HTR-8/SVneo (cell line): ENCODE measurements around the gene HPGDS.
"Not testable (repeated sequence)": the region's sequence is repeated elsewhere in the genome, so short reads cannot be mapped to it uniquely, and the experiment has no call there.

Experiments used
- DNase-seq: peaks from one replicate; pipeline ENCODE4 v3.0.0; 2011; ENCODE audit warnings: low spot score, mixed read lengths; ENCODE audit not compliant: insufficient read length
- FAIRE-seq: peaks from 2 replicates; lab custom pipeline; 2011; peaks lifted over from hg19 to GRCh38; lab: Jason Lieb, UNC

The HPGDS gene

GRCh38 chr4:94333866-94334265 is 8.8 kb downstream of the HPGDS start:
- DNase-seq: no peak
- no peak for FAIRE-seq

DNA sequence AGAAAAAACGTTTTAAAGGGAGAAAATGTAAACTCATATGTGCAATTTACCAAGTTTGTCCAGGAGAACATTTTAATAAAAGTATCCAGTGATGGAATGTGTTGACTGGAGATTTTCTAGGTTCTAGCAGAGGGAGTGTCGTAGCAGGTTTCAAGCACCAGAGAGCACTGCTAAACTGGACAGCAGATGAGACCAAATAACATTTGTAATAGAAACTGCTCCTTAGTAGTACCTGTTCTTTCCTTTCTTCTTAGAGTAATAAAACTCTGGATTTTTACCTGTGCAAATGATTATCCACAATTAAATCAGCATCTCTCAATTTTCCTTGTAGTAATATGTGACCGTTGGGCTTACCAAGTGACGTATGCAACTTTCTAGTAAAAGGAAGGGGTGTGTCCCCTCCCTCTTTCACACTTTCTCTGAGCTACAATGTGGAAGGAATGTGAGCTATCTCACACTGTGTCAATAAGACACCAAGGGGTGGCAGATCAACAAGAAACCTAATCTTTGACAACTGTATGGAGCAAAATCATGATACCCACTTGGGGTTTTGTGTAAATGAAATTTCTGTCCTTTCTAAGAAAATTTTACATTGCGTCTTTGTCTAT is 9.5 kb downstream of the HPGDS start:
- DNase-seq (no peak), FAIRE-seq (no peak)

GRCh38 chr4:94329933-94330332 is 12.7 kb downstream of the HPGDS start:
- DNase-seq (no peak), FAIRE-seq (no peak)

DNA sequence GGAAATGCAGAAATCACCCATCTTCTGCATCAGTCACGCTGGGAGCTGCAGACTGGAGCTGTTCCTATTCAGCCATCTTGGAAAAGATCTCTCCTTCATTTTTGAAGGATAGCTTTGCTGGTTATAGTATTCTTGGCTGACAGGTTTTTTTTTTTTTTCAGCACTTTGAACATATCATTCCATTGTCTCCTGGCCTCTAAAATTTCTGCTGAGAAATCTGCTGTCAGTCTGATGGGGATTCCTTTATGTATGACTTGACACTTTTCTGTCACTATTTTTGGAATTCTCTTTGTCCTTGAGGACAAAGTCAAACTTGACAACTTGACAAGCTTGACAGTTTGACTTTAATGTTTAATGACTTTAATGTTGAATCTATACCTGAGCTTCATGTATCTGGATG is 16.8 kb downstream of the HPGDS start:
- no peak for DNase-seq
- FAIRE-seq: no peak

DNA sequence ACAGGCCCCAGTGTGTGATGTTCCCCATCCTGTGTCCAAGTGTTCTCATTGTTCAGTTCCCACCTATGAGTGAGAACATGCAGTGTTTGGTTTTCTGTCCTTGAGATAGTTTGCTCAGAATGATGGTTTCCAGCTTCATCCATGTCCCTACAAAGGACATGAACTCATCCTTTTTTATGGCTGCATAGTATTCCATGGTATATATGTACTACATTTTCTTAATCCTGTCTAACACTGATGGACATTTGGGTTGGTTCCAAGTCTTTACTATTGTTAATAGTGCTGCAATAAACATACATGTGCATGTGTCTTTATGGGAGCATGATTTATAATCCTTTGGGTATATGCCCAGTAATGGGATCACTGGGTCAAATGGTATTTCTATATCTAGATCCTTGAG is 22.7 kb downstream of the HPGDS start:
- FAIRE-seq, DNase-seq: not testable (repeated sequence)

GRCh38 chr4:94307231-94307871 is 35.3 kb downstream of the HPGDS start:
- FAIRE-seq (no peak), DNase-seq (no peak)

DNA sequence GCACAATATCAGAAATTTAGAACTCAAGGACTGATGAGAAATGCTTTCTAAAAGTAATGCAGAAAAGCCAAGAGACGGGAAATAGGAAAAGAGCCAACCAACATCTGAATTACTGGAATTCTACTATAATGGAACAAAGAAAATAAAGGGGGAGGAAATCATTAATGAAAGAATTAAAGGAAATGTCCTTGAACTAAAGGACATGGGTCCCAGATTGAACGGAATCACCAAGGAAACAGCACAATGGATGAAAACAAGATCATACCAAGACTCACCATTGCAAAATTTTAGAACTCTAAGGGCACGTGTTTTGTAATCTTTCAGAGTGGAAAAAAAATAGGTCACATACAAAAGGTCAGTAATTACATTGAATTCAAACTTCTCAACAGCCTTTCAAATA is 35.9 kb downstream of the HPGDS start:
- FAIRE-seq (no peak), DNase-seq (no peak)

- FAIRE-seq: no peak
- no peak for DNase-seq
These were observed 37.0 kb downstream of the HPGDS start for GRCh38 chr4:94305466-94306225.

DNA sequence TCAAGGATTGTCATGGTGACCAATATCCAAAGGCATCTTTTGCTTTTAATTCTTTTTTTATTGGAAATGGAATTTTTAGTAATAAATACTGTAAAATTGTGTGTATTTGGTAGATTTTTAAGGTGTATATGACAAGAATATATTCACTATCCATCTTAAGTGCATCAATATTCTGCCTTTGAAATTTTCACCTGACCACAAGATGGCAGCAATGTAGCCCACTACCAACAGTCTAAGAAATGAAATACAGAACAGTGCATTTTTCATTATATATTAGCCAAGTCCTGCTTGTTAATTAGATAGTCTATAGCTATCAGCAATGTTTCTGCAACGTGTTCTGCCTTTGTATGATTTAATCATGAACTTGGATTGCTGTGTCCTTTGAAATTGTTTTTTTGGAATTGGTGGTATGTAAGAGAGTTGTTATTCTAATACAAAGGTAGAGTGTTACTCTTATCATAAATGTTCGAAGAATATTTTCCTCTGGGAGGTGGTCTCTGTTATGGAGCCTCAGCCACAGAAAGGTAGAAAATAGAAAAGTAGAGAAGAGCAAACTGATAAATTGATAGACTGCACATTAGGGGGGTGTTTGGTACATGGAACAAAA is 38.2 kb downstream of the HPGDS start:
- FAIRE-seq (no peak), DNase-seq (peak; percentile 9)

DNA sequence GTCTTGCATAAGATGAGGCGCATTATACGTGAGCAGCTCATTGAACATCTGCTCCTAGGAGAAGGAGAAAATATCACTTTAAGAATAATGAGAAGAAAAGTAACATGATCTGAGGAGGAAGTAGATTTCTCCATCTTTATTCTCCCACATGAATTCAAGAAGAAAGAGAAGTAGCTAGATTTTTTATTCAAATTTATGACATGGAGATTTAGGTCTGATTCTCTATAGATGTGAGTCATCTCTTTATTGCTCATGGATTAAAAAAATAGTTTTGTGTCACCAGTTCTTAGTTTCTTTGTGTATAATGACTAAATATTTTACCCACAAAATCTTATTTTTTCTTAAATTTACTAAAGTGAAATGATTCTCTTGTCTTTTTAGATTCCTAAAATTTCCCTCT is 40.4 kb downstream of the HPGDS start:
- DNase-seq (no peak), FAIRE-seq (no peak)

DNA sequence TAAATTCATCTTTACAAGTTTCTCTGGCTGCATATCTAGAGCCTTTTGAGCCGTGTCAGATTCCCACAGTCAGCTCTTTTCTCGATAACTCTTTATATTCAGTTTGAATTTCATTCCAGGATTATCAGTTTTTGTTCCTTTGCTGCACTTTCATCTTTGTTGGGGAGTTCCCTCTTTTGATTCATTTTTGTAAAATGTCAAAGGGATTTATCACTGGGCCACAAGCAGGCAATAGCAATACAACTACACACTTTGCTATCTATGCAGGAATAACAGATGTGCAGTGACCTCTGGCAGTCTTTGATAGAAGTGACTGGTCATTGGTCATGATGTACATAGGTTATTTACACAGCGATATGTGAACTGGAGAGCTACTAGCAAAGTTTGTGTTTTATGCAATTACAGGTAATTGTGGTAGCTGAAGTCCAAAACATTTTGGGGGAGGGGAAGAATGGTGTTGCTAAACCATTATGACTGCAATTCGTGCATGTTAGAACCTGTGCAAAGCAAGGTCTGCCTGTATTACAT is 43.8 kb downstream of the HPGDS start:
- no peak for FAIRE-seq
- DNase-seq: no peak

GRCh38 chr4:94295473-94295872 is 47.2 kb downstream of the HPGDS start:
- not testable (repeated sequence) for DNase-seq, FAIRE-seq

DNA sequence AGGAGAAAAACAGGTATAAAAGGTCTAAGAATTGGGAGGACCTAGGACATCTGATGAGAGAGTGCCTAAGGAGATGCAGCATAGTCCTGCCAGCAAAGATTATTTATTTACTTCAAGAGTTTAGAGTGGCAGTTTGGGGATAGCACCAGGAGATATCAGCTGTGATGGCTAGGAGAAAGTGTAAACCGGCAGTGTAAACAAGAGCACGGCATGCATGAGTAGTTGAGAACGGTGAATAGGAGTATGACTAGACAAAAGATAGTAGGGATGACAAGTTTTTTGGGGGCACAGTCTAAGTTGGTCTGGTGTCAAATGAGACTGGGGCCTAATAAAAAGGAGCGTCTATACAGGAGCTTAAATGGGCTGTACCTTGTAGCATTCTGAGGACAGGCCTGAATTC is 48.7 kb downstream of the HPGDS start:
- not testable (repeated sequence) for DNase-seq, FAIRE-seq

GRCh38 chr4:94290245-94290644 is 52.4 kb downstream of the HPGDS start:
- DNase-seq: no peak
- FAIRE-seq: no peak

DNA sequence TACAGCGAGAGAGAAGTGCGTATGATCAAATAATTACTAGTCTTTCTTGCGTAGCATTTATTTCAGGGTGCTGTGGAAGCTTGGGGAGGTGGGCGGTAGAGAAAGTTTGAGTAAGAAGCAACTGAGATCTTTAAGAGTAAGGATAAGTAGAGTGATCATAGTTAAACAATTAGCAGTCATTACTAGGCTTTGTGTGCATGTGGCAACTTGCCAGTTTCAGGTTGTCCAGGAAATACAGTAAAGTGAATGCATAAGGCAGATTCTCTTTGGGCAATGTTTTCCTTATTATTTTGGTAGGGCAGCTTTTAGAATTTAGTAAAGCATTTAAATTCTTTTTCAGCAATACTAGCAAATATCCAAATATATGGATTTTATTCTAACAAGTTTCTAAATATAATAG is 57.0 kb downstream of the HPGDS start:
- no peak for FAIRE-seq
- no peak for DNase-seq

GRCh38 chr4:94284889-94285288 is 57.7 kb downstream of the HPGDS start:
- DNase-seq (no peak), FAIRE-seq (no peak)

- no peak for DNase-seq
- no peak for FAIRE-seq
These were observed 63.9 kb downstream of the HPGDS start for GRCh38 chr4:94278781-94279180.

- FAIRE-seq (no peak), DNase-seq (no peak)
These were observed 65.1 kb downstream of the HPGDS start for GRCh38 chr4:94277534-94277933.

- FAIRE-seq: no peak
- no peak for DNase-seq
These were observed 66.4 kb downstream of the HPGDS start for GRCh38 chr4:94276204-94276603.

DNA sequence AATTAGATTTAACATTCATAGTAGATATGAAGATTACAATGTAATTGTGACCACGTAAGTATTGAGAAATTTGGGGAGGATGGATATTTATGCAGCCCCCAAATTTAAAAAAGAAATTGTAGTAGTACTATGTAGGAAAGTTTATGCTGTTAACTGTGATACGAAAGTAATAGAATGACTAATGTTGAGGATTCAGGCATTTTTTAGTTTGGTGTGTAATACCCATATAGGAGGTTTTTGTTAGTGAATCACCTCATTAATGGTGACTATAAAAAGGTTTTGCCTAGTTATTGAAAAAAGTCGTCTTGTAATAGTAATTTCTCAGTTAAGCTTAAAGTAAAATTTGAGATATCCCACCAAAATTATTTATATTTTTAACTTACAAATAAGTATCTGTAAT is 67.7 kb downstream of the HPGDS start:
- FAIRE-seq: no peak
- no peak for DNase-seq

GRCh38 chr4:94271248-94271647 is 71.4 kb downstream of the HPGDS start:
- FAIRE-seq (no peak), DNase-seq (no peak)
